Esophagus muscularis mucosa (tissue), 4 donors: ENCODE data around the gene CCL17. TPM values are rescaled to one million over a fixed set of nuclear protein-coding genes. Genes with fewer than 3 reads are reported as not detected.
A peak's percentile ranks its signal among the peaks of the same experiment; 100 is the strongest.

ENCODE experiments used
- DNase-seq: peaks from one replicate; pipeline ENCODE4 v3.0.0-alpha.2; 2017; ENCODE audit errors: extremely low spot score
- H3K27ac ChIP-seq, 4 donors: fragments of 200-600 bp; sonication (generic); replicated peaks in 1 of 4; 1 replicate in 3 of 4; 2 replicates in 1 of 4; pipeline ENCODE4 v1.5.1; 2016 to 2019; ENCODE audit warnings: mild to moderate bottlenecking in 1 of 4
- H3K27me3 ChIP-seq, 4 donors: fragments of 200-600 bp; sonication (generic); one replicate each; pipeline versions ENCODE4 v1.5.1 to v1.6.0; 2016 to 2019
- H3K36me3 ChIP-seq, 4 donors: fragments of 200-600 bp; sonication (generic); one replicate each; pipeline ENCODE4 v1.5.1; 2016 to 2019
- H3K4me1 ChIP-seq, 4 donors: fragments of 200-600 bp; sonication (generic); one replicate each; pipeline ENCODE4 v1.5.1; 2016 to 2019
- H3K4me3 ChIP-seq, 4 donors: fragments of 200-600 bp; sonication (generic); 1 replicate in 2 of 4; 2 replicates in 2 of 4; pipeline ENCODE4 v1.5.1; 2016 to 2019; ENCODE audit warnings: mild to moderate bottlenecking in 4 of 4, moderate library complexity in 1 of 4
- H3K9me3 ChIP-seq, 4 donors: fragments of 200-600 bp; sonication (generic); 1 replicate in 3 of 4; 2 replicates in 1 of 4; pipeline ENCODE4 v1.5.1; 2016 to 2019
- CTCF ChIP-seq, 3 experiments: fragments of 200-600 bp in 2 of 3; fragments of 450-650 bp in 1 of 3; sonication (generic) in 2 of 3; IDR thresholded peaks; one replicate each; pipeline ENCODE4 v1.5.1; 2017 to 2019; ENCODE audit warnings: antibody characterized with exemption in 3 of 3, mild to moderate bottlenecking in 2 of 3, moderate library complexity in 1 of 3
- EP300 ChIP-seq: sonication (generic); formaldehyde crosslinking; IDR thresholded peaks from one replicate; pipeline ENCODE4 v1.6.1; 2017; ENCODE audit warnings: antibody characterized with exemption
- POLR2A ChIP-seq: fragments of 450-650 bp; IDR thresholded peaks from one replicate; pipeline ENCODE4 v1.6.1; 2017; ENCODE audit warnings: antibody characterized with exemption, moderate library complexity, mild to moderate bottlenecking, low read depth
- POLR2AphosphoS5 ChIP-seq, 2 donors: sonication (generic); formaldehyde crosslinking; IDR thresholded peaks; one replicate each; pipeline ENCODE4 v1.6.1; 2017; ENCODE audit warnings: antibody characterized with exemption in 2 of 2
- WGBS: methylation state at CpG from one replicate; pipeline ENCODE4 v1.1.5; 2018; 5-methylcytosine and 5-hydroxymethylcytosine counted together
- intact Hi-C: fragments of 100-400 bp; cut with DNase I; formaldehyde crosslinking; loops from one replicate; pipeline ENCODE4 v1.15.1; 2023
- total RNA-seq, 4 donors: library from RNA; depleted of rRNA; stranded (reverse); fragments of >200 nt; gene quantifications; one replicate each; pipeline versions ENCODE4 v1.1.0 to v1.2.1, GENCODE V29; 2016

The CCL17 gene
- total RNA-seq, 4 donors from 2014 or later: not detected

- H3K9me3 ChIP-seq: no peaks in the 10 kb centered on the region
- 59% methylated on average over 3 of the region's 3 CpGs for WGBS
- intact Hi-C loops: loop anchor here (5.0 kb wide), 1 partner anchor 332 kb away; the partner anchor contains the start of gene CPNE2
- peak overlapping the region in 1 of 4 donors; percentile 20 for H3K27ac ChIP-seq
- H3K27me3 ChIP-seq: no peaks in the 10 kb centered on the region
- DNase-seq: no peak
- no peak for TF ChIP-seq EP300
- TF ChIP-seq CTCF (IDR thresholded peaks at IDR 0.05): no peak
- no peak for TF ChIP-seq POLR2AphosphoS5 (IDR thresholded peaks at IDR 0.05)
- no peak overlapping the region for H3K4me3 ChIP-seq
- peaks cover 20 to 25% (median 22%) of the 10 kb centered on the region in 4 donors for H3K4me1 ChIP-seq
- peaks cover 14 to 32% (median 26%) of the 10 kb centered on the region in 4 donors for H3K36me3 ChIP-seq
These were observed 20.0 kb downstream of the CCL17 start for GRCh38 chr16:57424583-57424982.

GRCh38 chr16:57426356-57426755 is 21.8 kb downstream of the CCL17 start:
- intact Hi-C loops: no loop called here
- peaks cover 31 to 50% (median 43%) of the 10 kb centered on the region in 4 donors for H3K36me3 ChIP-seq
- no peak overlapping the region for H3K4me3 ChIP-seq
- DNase-seq: no peak
- WGBS: 87% methylated on average over 5 of the region's 7 CpGs
- H3K4me1 ChIP-seq: peaks cover 20 to 25% (median 22%) of the 10 kb centered on the region in 4 donors
- no peak overlapping the region for H3K27ac ChIP-seq
- H3K27me3 ChIP-seq: no peaks in the 10 kb centered on the region
- no peaks in the 10 kb centered on the region for H3K9me3 ChIP-seq
- TF ChIP-seq CTCF (IDR thresholded peaks at IDR 0.05) (no peak), POLR2A (no peak), EP300 (no peak), POLR2AphosphoS5 (IDR thresholded peaks at IDR 0.05) (no peak)

GRCh38 chr16:57427307-57427706 is 22.7 kb downstream of the CCL17 start:
- H3K27ac ChIP-seq: no peak overlapping the region
- H3K9me3 ChIP-seq: no peaks in the 10 kb centered on the region
- TF ChIP-seq POLR2AphosphoS5 (IDR thresholded peaks at IDR 0.05) (no peak), EP300 (no peak), CTCF (IDR thresholded peaks at IDR 0.05) (no peak), POLR2A (no peak)
- intact Hi-C loops: no loop called here
- DNase-seq: no peak
- H3K36me3 ChIP-seq: peaks cover 41 to 59% (median 52%) of the 10 kb centered on the region in 4 donors
- WGBS: 88% methylated on average over 8 of the region's 8 CpGs
- peaks cover 13 to 18% (median 14%) of the 10 kb centered on the region in 4 donors for H3K4me1 ChIP-seq
- no peaks in the 10 kb centered on the region for H3K27me3 ChIP-seq
- H3K4me3 ChIP-seq: no peak overlapping the region

GRCh38 chr16:57427824-57428223 is 23.3 kb downstream of the CCL17 start:
- Histone ChIP-seq H3K27me3 (no peaks in the 10 kb centered on the region), H3K4me1 (peaks cover 9 to 14% (median 10%) of the 10 kb centered on the region in 4 donors), H3K27ac (no peak overlapping the region), H3K36me3 (peaks cover 46 to 64% (median 58%) of the 10 kb centered on the region in 4 donors), H3K4me3 (no peak overlapping the region), H3K9me3 (no peaks in the 10 kb centered on the region)
- TF ChIP-seq EP300: no peak
- TF ChIP-seq CTCF (IDR thresholded peaks at IDR 0.05): no peak
- TF ChIP-seq POLR2AphosphoS5 (IDR thresholded peaks at IDR 0.05): no peak
- TF ChIP-seq POLR2A: no peak
- intact Hi-C loops: no loop called here
- no peak for DNase-seq

GRCh38 chr16:57430955-57431354 is 26.4 kb downstream of the CCL17 start:
- H3K27ac ChIP-seq: no peak overlapping the region
- WGBS: 80% methylated on average over 5 of the region's 5 CpGs
- intact Hi-C loops: no loop called here
- no peaks in the 10 kb centered on the region for H3K4me1 ChIP-seq
- no peak for DNase-seq
- no peak overlapping the region for H3K4me3 ChIP-seq
- no peaks in the 10 kb centered on the region for H3K9me3 ChIP-seq
- TF ChIP-seq EP300: no peak
- no peak for TF ChIP-seq POLR2A
- no peak for TF ChIP-seq POLR2AphosphoS5 (IDR thresholded peaks at IDR 0.05)
- TF ChIP-seq CTCF (IDR thresholded peaks at IDR 0.05): no peak
- no peaks in the 10 kb centered on the region for H3K27me3 ChIP-seq
- peaks cover 72 to 96% (median 89%) of the 10 kb centered on the region in 4 donors for H3K36me3 ChIP-seq
